ENCODE data around the gene SLC27A3. TPM values are rescaled to one million over a fixed set of nuclear protein-coding genes. Genes with fewer than 3 reads are reported as not detected.

The SLC27A3 gene
- total and polyA plus RNA-seq, 2 of the 8 experiments (the other 6 are each of a cell fraction or from before 2014, with no cell fraction given): 39.1 to 40.1 TPM

DNA sequence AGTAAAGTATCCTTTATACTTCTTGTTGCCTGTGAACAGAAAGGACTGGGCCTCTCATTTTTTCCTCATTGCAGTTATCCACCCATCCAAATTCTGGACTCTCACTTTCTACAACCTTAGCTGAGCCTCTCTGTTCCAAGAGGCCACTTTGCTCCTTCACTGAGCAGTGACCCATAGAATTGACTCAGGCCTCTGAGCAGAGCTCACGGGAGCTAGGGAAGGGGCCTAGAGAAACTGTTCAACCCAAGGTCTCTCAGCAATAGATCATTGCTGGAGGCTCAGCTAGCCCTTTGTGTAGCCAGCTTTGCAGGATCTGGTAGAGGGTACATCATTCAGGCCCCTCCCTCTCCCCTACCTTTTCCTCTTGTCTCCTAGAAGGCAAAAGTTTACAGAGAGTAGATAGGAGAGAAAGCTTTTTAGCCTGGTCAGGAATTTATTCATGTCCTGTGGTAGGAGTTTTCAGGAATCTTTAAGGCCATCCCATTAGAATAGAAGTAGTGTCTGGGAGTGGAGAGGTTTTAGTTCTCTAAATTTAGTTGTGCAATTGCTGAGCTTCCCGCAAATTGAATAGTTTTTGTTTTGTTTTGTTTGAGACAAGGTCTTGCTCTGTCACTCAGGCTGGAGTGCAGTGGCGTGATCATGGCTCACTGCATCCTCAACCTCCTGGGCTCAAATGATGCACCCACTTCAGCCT, 40.7 kb upstream of the SLC27A3 start (continued):
- TF ChIP-seq ATF2 (IDR thresholded peaks at IDR 0.05; ENCODE audit: low read length): no peak
- TF ChIP-seq SP4 (IDR thresholded peaks at IDR 0.05; ENCODE audit: low read length): no peak
- no peak for TF ChIP-seq YY1 (IDR thresholded peaks at IDR 0.05; ENCODE audit: low read depth, low read length)
- TF ChIP-seq CEBPB (IDR thresholded peaks at IDR 0.05; ENCODE audit: low read depth, low read length): no peak
- TF ChIP-seq SP2 (IDR thresholded peaks at IDR 0.05; ENCODE audit: low read length): no peak
- no peak for TF ChIP-seq SP1 (IDR thresholded peaks at IDR 0.05; ENCODE audit: low read depth, low read length)
- TF ChIP-seq RBBP5 (IDR thresholded peaks at IDR 0.05; ENCODE audit: borderline replicate concordance, low read depth, low read length): no peak
- no peak for TF ChIP-seq EGR1 (IDR thresholded peaks at IDR 0.05; ENCODE audit: borderline replicate concordance, low read depth, low read length)
- TF ChIP-seq CTCF (IDR thresholded peaks at IDR 0.05; ENCODE audit: control extremely low read depth in 1 of 3, insufficient read depth in 1 of 3, low read depth in 1 of 3, low read length in 3 of 3): no peak

All from H1 (cell line).